GM23248 (cell line): ENCODE data around the gene FCRL2.

Source experiments
- EZH2 ChIP-seq: fragments of 200-600 bp; sonication (generic); IDR thresholded peaks from 2 replicates; pipeline ENCODE4 v1.6.1; 2018; ENCODE audit warnings: antibody characterized with exemption, mild to moderate bottlenecking; ENCODE audit not compliant: insufficient read depth, poor library complexity, severe bottlenecking
- EZH2phosphoT487 ChIP-seq: fragments of 200-600 bp; sonication (generic); IDR thresholded peaks from 2 replicates; pipeline ENCODE4 v1.6.1; 2018; ENCODE audit warnings: antibody characterized with exemption, moderate library complexity, mild to moderate bottlenecking, low read depth; ENCODE audit not compliant: insufficient read depth

DNA sequence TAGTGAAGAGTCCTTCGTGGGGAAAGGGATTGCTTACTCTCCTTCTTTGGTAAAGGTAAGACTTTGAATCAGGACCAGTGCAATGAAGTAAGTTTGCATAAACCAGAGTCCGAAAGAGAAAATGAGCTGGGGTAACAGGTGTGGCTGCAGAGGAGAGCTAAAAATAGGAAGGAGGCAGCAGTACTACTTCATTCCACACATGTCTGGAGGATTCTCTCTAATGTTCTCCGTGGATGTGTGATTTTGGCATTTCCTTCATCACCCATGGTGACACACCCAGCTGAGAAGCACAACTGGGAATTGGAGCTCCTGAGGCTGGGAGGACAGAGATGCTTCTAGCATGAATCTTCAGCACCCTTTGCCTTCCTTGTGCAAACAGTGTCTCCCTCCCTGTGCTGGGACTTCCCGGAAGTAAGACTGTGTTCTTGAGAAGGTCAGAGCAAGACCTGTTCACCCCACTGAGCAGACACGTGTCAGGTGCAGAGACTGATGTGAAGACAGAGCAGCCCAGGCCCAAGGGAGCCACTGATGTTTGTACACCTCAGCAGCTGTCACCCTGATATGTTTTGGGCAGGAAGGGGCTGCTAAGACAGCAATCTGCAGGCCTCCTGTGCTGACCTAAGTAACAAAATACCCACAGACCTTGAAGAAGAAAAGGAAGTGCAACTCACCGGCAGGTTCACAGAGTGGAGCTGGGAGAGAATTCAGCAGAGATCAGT is 29.7 kb upstream of the FCRL2 start:
- no peak for TF ChIP-seq EZH2
- TF ChIP-seq EZH2phosphoT487 = no peak
